Neural cell (in vitro differentiated cells): ENCODE results near the gene VEZF1.

ENCODE experiments used
- EP300 ChIP-seq: fragments of 450-650 bp; conservative IDR thresholded peaks from 2 replicates; pipeline ENCODE4 v1.6.1; 2014; ENCODE audit warnings: antibody characterized with exemption, mild to moderate bottlenecking, moderate library complexity; ENCODE audit not compliant: poor library complexity, severe bottlenecking
- EZH2 ChIP-seq: fragments of 200-600, 300-800 bp; shearing (Covaris generic), sonication (generic); IDR thresholded peaks from 2 replicates; pipeline ENCODE4 v1.6.1; 2014; ENCODE audit warnings: antibody characterized with exemption, low read length, borderline replicate concordance, mild to moderate bottlenecking; ENCODE audit not compliant: insufficient read depth, poor library complexity, severe bottlenecking
- POLR2AphosphoS5 ChIP-seq: IDR thresholded peaks from 2 replicates; pipeline ENCODE4 v1.6.1; 2012
- SMC3 ChIP-seq: fragments of 450-650 bp; conservative IDR thresholded peaks from 2 replicates; pipeline ENCODE4 v1.6.1; 2014; ENCODE audit warnings: antibody characterized with exemption, mild to moderate bottlenecking, moderate library complexity; ENCODE audit not compliant: poor library complexity
- TF ChIP-seq, protein P1 (sequence below): fragments of 450-650 bp; IDR thresholded peaks from 2 replicates; pipeline ENCODE4 v1.5.1; 2014; ENCODE audit warnings: antibody characterized with exemption, mild to moderate bottlenecking, moderate library complexity; ENCODE audit not compliant: poor library complexity, severe bottlenecking
- TF ChIP-seq, protein P2 (sequence below): IDR thresholded peaks from 2 replicates; pipeline ENCODE4 v1.6.1; 2012; ENCODE audit warnings: borderline replicate concordance

DNA sequence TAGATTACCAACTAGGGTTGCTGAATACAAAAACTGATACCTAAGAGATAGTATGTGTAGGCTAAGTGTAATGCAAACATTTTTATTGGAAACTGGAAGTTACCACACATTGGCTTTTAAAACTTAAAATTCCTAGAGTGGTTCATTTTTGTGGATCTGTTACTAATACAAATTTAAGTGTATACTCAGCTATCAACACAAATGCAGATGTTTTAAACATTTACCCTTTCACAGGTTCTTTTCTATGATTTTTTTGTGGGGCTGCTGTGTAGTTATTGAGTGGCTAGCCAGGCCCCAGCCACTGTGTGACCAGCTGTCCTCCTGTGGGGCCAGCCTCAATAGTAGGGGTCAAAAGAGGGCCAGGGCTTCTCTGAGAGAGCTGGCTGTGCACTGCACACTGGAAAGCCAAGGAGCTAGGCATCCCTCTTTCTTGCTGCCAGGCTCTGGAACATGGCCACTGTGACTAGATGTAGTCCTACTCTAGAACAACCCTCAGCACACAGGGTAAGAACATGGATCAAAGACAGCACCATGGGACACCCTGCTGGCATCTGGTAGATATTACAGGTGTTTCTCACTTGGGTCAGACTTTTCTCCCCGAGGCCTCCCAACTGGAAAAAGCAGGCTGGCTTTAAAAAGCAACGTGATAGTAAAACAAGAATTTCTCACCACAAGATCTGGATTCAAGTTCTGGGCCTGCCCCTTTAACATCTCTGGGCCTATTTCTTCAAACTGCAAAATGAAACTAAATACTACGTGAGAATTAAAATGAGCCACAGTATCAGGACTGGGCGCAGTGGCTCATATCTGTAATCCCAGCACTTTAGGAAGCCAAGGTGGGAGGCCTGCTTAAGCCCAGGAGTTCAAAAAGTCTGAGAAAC lies 7.3 kb upstream of the VEZF1 start:
- TF ChIP-seq, protein P1, sequence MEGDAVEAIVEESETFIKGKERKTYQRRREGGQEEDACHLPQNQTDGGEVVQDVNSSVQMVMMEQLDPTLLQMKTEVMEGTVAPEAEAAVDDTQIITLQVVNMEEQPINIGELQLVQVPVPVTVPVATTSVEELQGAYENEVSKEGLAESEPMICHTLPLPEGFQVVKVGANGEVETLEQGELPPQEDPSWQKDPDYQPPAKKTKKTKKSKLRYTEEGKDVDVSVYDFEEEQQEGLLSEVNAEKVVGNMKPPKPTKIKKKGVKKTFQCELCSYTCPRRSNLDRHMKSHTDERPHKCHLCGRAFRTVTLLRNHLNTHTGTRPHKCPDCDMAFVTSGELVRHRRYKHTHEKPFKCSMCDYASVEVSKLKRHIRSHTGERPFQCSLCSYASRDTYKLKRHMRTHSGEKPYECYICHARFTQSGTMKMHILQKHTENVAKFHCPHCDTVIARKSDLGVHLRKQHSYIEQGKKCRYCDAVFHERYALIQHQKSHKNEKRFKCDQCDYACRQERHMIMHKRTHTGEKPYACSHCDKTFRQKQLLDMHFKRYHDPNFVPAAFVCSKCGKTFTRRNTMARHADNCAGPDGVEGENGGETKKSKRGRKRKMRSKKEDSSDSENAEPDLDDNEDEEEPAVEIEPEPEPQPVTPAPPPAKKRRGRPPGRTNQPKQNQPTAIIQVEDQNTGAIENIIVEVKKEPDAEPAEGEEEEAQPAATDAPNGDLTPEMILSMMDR, result peak; percentile 67
- TF ChIP-seq EZH2, result no peak
- peak; percentile 71 for TF ChIP-seq SMC3
- no peak for TF ChIP-seq POLR2AphosphoS5
- TF ChIP-seq, protein P2, sequence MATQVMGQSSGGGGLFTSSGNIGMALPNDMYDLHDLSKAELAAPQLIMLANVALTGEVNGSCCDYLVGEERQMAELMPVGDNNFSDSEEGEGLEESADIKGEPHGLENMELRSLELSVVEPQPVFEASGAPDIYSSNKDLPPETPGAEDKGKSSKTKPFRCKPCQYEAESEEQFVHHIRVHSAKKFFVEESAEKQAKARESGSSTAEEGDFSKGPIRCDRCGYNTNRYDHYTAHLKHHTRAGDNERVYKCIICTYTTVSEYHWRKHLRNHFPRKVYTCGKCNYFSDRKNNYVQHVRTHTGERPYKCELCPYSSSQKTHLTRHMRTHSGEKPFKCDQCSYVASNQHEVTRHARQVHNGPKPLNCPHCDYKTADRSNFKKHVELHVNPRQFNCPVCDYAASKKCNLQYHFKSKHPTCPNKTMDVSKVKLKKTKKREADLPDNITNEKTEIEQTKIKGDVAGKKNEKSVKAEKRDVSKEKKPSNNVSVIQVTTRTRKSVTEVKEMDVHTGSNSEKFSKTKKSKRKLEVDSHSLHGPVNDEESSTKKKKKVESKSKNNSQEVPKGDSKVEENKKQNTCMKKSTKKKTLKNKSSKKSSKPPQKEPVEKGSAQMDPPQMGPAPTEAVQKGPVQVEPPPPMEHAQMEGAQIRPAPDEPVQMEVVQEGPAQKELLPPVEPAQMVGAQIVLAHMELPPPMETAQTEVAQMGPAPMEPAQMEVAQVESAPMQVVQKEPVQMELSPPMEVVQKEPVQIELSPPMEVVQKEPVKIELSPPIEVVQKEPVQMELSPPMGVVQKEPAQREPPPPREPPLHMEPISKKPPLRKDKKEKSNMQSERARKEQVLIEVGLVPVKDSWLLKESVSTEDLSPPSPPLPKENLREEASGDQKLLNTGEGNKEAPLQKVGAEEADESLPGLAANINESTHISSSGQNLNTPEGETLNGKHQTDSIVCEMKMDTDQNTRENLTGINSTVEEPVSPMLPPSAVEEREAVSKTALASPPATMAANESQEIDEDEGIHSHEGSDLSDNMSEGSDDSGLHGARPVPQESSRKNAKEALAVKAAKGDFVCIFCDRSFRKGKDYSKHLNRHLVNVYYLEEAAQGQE, result no peak
- no peak for TF ChIP-seq EP300
